ENCODE data around the gene MYH4.

MYH4 gene

DNA sequence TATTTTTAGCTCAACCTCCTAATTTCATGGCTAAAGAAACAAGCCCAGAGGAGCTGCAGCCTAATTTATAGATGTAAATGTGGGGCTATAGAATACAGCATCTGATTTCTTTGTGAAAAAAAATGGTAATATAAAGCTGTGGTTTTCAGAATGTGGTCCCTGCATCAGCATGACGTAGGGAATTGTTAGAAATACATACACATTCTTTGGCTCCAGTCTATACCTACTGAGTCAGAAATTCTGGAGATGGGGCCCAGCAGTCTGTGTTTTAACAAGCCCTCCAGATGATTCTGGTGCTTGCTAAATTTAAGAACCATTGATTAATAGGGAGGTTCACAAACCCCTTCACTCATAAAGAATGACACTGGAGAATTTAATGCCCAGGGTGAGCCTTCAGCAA, 29.5 kb downstream of the MYH4 start:
- no peaks in the 10 kb centered on the region for H3K4me1 ChIP-seq (ENCODE audit: control insufficient read depth, low read length)
- no peaks in the 10 kb centered on the region for H4K20me1 ChIP-seq (ENCODE audit: control insufficient read depth, insufficient read depth, low read depth, low read length)
- TF ChIP-seq, protein P1, sequence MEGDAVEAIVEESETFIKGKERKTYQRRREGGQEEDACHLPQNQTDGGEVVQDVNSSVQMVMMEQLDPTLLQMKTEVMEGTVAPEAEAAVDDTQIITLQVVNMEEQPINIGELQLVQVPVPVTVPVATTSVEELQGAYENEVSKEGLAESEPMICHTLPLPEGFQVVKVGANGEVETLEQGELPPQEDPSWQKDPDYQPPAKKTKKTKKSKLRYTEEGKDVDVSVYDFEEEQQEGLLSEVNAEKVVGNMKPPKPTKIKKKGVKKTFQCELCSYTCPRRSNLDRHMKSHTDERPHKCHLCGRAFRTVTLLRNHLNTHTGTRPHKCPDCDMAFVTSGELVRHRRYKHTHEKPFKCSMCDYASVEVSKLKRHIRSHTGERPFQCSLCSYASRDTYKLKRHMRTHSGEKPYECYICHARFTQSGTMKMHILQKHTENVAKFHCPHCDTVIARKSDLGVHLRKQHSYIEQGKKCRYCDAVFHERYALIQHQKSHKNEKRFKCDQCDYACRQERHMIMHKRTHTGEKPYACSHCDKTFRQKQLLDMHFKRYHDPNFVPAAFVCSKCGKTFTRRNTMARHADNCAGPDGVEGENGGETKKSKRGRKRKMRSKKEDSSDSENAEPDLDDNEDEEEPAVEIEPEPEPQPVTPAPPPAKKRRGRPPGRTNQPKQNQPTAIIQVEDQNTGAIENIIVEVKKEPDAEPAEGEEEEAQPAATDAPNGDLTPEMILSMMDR (IDR thresholded peaks at IDR 0.05; ENCODE audit: low read depth, low read length, poor library complexity, severe bottlenecking), result no peak
- TF ChIP-seq EZH2phosphoT487 (IDR thresholded peaks at IDR 0.05; ENCODE audit: borderline replicate concordance, low read length), result no peak
- H3K27me3 ChIP-seq (ENCODE audit: control insufficient read depth, low read length), result no peaks in the 10 kb centered on the region
- no peaks in the 10 kb centered on the region for H3K36me3 ChIP-seq (ENCODE audit: control insufficient read depth, low read length)
- H3F3A ChIP-seq (ENCODE audit: control insufficient read depth, insufficient read depth), result no peaks in the 10 kb centered on the region
- H3K27ac ChIP-seq (ENCODE audit: low read depth, low read length), result no peak overlapping the region
- no peaks in the 10 kb centered on the region for H3K79me2 ChIP-seq (ENCODE audit: control insufficient read depth, low read length)
- no peak overlapping the region for H3K4me2 ChIP-seq (ENCODE audit: low read length)
- H3K9me3 ChIP-seq (ENCODE audit: control insufficient read depth, insufficient read depth, low read length), result no peaks in the 10 kb centered on the region
- H3K4me3 ChIP-seq (ENCODE audit: low read length), result no peak overlapping the region
- H3K9me2 ChIP-seq (replicated peaks; ENCODE audit: control insufficient read depth, low read length), result no peaks in the 10 kb centered on the region

DNA sequence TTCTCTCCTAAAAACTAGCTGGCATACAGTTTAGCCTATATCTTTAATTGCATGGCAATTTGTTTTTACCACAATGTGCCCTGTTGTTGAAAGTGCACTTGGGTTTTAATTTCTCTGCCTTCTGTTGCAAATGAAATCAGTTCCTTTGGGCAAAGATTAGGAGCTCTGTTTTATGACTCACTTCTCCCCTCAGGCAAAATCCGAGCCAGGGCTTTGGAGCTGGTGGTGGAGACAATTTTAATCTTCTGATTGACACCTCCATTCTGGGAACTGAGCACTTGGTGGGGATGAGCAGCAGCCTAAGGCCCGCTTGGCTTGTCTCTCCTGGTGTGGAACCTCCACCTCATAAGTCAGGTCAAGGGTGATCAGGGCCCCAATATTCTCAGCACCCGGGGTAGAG, 34.3 kb downstream of the MYH4 start:
- H3K9me3 ChIP-seq (ENCODE audit: control insufficient read depth, insufficient read depth, low read length), result no peaks in the 10 kb centered on the region
- H4K20me1 ChIP-seq (ENCODE audit: control insufficient read depth, insufficient read depth, low read depth, low read length), result no peaks in the 10 kb centered on the region
- no peaks in the 10 kb centered on the region for H3K79me2 ChIP-seq (ENCODE audit: control insufficient read depth, low read length)
- no peaks in the 10 kb centered on the region for H3K36me3 ChIP-seq (ENCODE audit: control insufficient read depth, low read length)
- no peaks in the 10 kb centered on the region for H3F3A ChIP-seq (ENCODE audit: control insufficient read depth, insufficient read depth)
- no peaks in the 10 kb centered on the region for H3K9me2 ChIP-seq (replicated peaks; ENCODE audit: control insufficient read depth, low read length)
- TF ChIP-seq EZH2phosphoT487 (IDR thresholded peaks at IDR 0.05; ENCODE audit: borderline replicate concordance, low read length), result no peak
- TF ChIP-seq, protein P1 (IDR thresholded peaks at IDR 0.05; ENCODE audit: low read depth, low read length, poor library complexity, severe bottlenecking), result no peak
- H3K4me2 ChIP-seq (ENCODE audit: low read length), result no peak overlapping the region
- no peaks in the 10 kb centered on the region for H3K27me3 ChIP-seq (ENCODE audit: control insufficient read depth, low read length)
- no peak overlapping the region for H3K4me3 ChIP-seq (ENCODE audit: low read length)
- no peaks in the 10 kb centered on the region for H3K4me1 ChIP-seq (ENCODE audit: control insufficient read depth, low read length)
- H3K27ac ChIP-seq (ENCODE audit: low read depth, low read length), result no peak overlapping the region

DNA sequence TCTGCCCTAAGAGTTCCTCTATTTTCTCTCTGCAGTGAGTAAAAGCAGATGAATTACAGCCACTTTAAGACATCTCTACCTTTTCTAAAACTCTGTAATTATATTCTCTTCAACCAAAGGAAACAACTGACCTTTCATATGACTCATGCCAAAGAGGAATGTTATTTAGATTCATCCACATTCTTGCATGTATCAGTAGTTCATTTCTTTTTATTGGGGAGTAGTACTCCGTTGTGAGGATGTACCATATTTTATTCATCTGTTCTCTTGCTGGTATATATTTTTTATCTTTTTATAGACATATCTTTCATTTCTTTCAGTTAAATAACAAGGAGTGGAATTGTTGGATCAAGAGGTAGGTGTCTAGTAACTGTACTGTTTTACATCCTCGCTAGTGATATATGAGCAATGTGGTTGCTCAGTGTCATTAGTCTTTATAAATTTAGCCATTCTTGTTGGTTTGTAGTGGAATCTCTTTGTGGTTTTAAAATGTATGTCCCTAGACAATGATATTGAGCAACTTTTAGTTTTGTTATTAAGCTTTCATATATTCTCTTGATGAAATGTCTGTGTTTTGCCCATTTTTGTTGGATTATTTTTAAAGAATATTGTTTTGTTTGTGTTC, 39.8 kb downstream of the MYH4 start:
- H3F3A ChIP-seq (ENCODE audit: control insufficient read depth, insufficient read depth), result no peaks in the 10 kb centered on the region
- H4K20me1 ChIP-seq (ENCODE audit: control insufficient read depth, insufficient read depth, low read depth, low read length), result no peaks in the 10 kb centered on the region
- H3K4me3 ChIP-seq (ENCODE audit: low read length), result no peak overlapping the region
- no peak overlapping the region for H3K27ac ChIP-seq (ENCODE audit: low read depth, low read length)
- no peaks in the 10 kb centered on the region for H3K9me3 ChIP-seq (ENCODE audit: control insufficient read depth, insufficient read depth, low read length)
- H3K9me2 ChIP-seq (replicated peaks; ENCODE audit: control insufficient read depth, low read length), result no peaks in the 10 kb centered on the region
- no peaks in the 10 kb centered on the region for H3K36me3 ChIP-seq (ENCODE audit: control insufficient read depth, low read length)
- H3K79me2 ChIP-seq (ENCODE audit: control insufficient read depth, low read length), result no peaks in the 10 kb centered on the region
- no peak overlapping the region for H3K4me2 ChIP-seq (ENCODE audit: low read length)
- no peaks in the 10 kb centered on the region for H3K27me3 ChIP-seq (ENCODE audit: control insufficient read depth, low read length)
- H3K4me1 ChIP-seq (ENCODE audit: control insufficient read depth, low read length), result no peaks in the 10 kb centered on the region
- TF ChIP-seq, protein P1 (IDR thresholded peaks at IDR 0.05; ENCODE audit: low read depth, low read length, poor library complexity, severe bottlenecking), result no peak
- no peak for TF ChIP-seq EZH2phosphoT487 (IDR thresholded peaks at IDR 0.05; ENCODE audit: borderline replicate concordance, low read length)

Measured in DOHH2 (cell line).